Esophagus squamous epithelium (tissue), 5 donors: ENCODE data around the gene NIPA2. TPM values are rescaled to one million over a fixed set of nuclear protein-coding genes. Genes with fewer than 3 reads are reported as not detected.

Experiments used
- DNase-seq: peaks from one replicate; lab custom pipeline; 2025; lab: John Stamatoyannopoulos, UW
- H3K27ac ChIP-seq, 4 donors: fragments of 200-600 bp; sonication (generic); one replicate each; pipeline ENCODE4 v1.5.1; 2016 to 2019; ENCODE audit warnings: mild to moderate bottlenecking in 1 of 4
- H3K27me3 ChIP-seq, 4 donors: fragments of 200-600 bp; sonication (generic); 1 replicate in 3 of 4; 2 replicates in 1 of 4; pipeline versions ENCODE4 v1.5.1 to v1.6.0; 2017 to 2021; ENCODE audit warnings: antibody characterized with exemption in 1 of 4
- H3K36me3 ChIP-seq, 3 donors: fragments of 200-600 bp; sonication (generic); one replicate each; pipeline ENCODE4 v1.5.1; 2016 to 2019
- H3K4me1 ChIP-seq, 3 donors: fragments of 200-600 bp; sonication (generic); one replicate each; pipeline ENCODE4 v1.5.1; 2017 to 2019
- H3K4me3 ChIP-seq, 4 donors: fragments of 200-600 bp; sonication (generic); 1 replicate in 3 of 4; 2 replicates in 1 of 4; pipeline ENCODE4 v1.5.1; 2016 to 2019; ENCODE audit warnings: mild to moderate bottlenecking in 2 of 4, moderate library complexity in 1 of 4
- H3K9me3 ChIP-seq, 3 donors: fragments of 200-600 bp; sonication (generic); one replicate each; pipeline ENCODE4 v1.5.1; 2016 to 2019
- POLR2A ChIP-seq, 4 donors: fragments of 450-650 bp; IDR thresholded peaks; one replicate each; pipeline ENCODE4 v1.6.1; 2017; ENCODE audit warnings: antibody characterized with exemption in 4 of 4, mild to moderate bottlenecking in 4 of 4, moderate library complexity in 3 of 4
- WGBS, 2 donors: methylation state at CpG; one replicate each; pipeline ENCODE4 v1.1.5; 2018; 5-methylcytosine and 5-hydroxymethylcytosine counted together
- intact Hi-C: fragments of 100-400 bp; cut with DNase I; formaldehyde crosslinking; loops from one replicate; pipeline ENCODE4 v1.15.0; 2022
- total RNA-seq, 4 donors: library from RNA; depleted of rRNA; stranded (reverse); fragments of >200 nt; gene quantifications; one replicate each; pipeline ENCODE4 v1.1.0, GENCODE V29; 2016
- TF ChIP-seq, protein P1 (sequence below), 6 experiments: fragments of 450-650 bp in 4 of 6; fragments of 200-600 bp in 2 of 6; sonication (generic) in 2 of 6; IDR thresholded peaks; one replicate each; pipeline ENCODE4 v1.5.1; 2016 to 2019; ENCODE audit warnings: antibody characterized with exemption in 6 of 6, mild to moderate bottlenecking in 4 of 6, moderate library complexity in 4 of 6
- donor health status: DM: yes; HTN: yes; CAD: no.

The NIPA2 gene
- total RNA-seq, 4 donors from 2014 or later, result 32.3 to 68.0 (median 55.1) TPM

DNA sequence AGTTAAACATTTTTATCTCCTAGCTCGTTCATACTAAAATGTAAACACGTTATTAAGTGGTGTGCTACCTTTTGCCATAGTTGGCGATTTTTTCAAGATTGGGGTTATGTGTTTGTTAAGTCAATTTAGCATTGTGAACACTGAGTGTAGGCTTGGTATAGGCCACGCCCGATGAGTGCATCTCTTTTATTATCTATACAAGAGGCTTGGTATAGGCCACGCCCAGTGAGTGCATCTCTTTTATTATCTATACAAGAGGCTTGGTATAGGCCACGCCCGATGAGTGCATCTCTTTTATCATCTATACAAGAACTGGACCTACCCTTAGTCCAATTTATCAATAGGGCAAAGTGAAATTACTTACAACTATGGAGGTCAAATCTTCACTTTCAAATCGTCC, 70.4 kb downstream of the NIPA2 start:
- H3K36me3 ChIP-seq, result peaks cover 2 to 91% (median 44%) of the 10 kb centered on the region in 3 donors
- TF ChIP-seq POLR2A (IDR thresholded peaks at IDR 0.05), result no peak
- TF ChIP-seq, protein P1, sequence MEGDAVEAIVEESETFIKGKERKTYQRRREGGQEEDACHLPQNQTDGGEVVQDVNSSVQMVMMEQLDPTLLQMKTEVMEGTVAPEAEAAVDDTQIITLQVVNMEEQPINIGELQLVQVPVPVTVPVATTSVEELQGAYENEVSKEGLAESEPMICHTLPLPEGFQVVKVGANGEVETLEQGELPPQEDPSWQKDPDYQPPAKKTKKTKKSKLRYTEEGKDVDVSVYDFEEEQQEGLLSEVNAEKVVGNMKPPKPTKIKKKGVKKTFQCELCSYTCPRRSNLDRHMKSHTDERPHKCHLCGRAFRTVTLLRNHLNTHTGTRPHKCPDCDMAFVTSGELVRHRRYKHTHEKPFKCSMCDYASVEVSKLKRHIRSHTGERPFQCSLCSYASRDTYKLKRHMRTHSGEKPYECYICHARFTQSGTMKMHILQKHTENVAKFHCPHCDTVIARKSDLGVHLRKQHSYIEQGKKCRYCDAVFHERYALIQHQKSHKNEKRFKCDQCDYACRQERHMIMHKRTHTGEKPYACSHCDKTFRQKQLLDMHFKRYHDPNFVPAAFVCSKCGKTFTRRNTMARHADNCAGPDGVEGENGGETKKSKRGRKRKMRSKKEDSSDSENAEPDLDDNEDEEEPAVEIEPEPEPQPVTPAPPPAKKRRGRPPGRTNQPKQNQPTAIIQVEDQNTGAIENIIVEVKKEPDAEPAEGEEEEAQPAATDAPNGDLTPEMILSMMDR (IDR thresholded peaks at IDR 0.05), result no peak

GRCh38 chr15:22911306-22911705, 72.8 kb downstream of the NIPA2 start:
- H3K36me3 ChIP-seq, result peaks cover 4 to 98% (median 55%) of the 10 kb centered on the region in 3 donors

More for the DNA sequence above, 70.4 kb downstream of the NIPA2 start:
- H3K9me3 ChIP-seq, result no peaks in the 10 kb centered on the region
- no peaks in the 10 kb centered on the region for H3K4me1 ChIP-seq
- WGBS, 2 donors, result 92 to 94% methylated on average over 9 of the region's 9 CpGs
- intact Hi-C loops, result no loop called here
- no peak for DNase-seq
- H3K27ac ChIP-seq, result no peak overlapping the region
- no peaks in the 10 kb centered on the region for H3K27me3 ChIP-seq
- no peak overlapping the region for H3K4me3 ChIP-seq

DNA sequence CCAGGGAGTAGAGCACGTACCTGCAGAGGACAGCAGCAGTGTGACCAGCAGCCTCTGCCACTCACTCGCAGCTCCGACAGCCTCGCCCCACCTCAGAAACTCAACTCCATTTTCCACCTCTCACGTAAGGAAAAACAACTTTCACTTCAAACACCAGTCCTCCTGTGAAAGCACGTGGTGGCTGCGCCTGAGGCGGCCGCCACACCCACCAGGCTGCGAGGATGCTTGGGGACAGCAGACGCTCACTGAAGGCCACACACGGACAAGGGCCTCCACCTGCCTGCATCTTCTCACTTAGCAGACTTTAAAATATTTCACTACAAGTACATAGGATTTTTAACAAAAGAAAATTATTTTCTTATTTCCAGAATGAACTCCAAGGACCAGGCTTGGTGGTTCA, 73.8 kb downstream of the NIPA2 start:
- TF ChIP-seq POLR2A (IDR thresholded peaks at IDR 0.05), result no peak
- TF ChIP-seq, protein P1 (IDR thresholded peaks at IDR 0.05), result no peak
- H3K36me3 ChIP-seq, result peaks cover 8 to 98% (median 55%) of the 10 kb centered on the region in 3 donors
- intact Hi-C loops, result no loop called here
- no peak overlapping the region for H3K27ac ChIP-seq
- no peak overlapping the region for H3K4me3 ChIP-seq
- H3K4me1 ChIP-seq, result no peaks in the 10 kb centered on the region
- no peaks in the 10 kb centered on the region for H3K27me3 ChIP-seq
- WGBS, 2 donors, result 89 to 95% methylated on average over 12 of the region's 12 CpGs
- no peaks in the 10 kb centered on the region for H3K9me3 ChIP-seq
- no peak for DNase-seq

More at GRCh38 chr15:22911306-22911705, 72.8 kb downstream of the NIPA2 start:
- 79 to 86% methylated on average over 6 to 8 of the region's 8 CpGs for WGBS, 2 donors
- intact Hi-C loops, result no loop called here
- Histone ChIP-seq H3K27ac (no peak overlapping the region), H3K4me3 (no peak overlapping the region), H3K4me1 (no peaks in the 10 kb centered on the region), H3K9me3 (no peaks in the 10 kb centered on the region), H3K27me3 (no peaks in the 10 kb centered on the region)
- DNase-seq, result no peak
- no peak for TF ChIP-seq POLR2A (IDR thresholded peaks at IDR 0.05)
- TF ChIP-seq, protein P1 (IDR thresholded peaks at IDR 0.05), result no peak

DNA sequence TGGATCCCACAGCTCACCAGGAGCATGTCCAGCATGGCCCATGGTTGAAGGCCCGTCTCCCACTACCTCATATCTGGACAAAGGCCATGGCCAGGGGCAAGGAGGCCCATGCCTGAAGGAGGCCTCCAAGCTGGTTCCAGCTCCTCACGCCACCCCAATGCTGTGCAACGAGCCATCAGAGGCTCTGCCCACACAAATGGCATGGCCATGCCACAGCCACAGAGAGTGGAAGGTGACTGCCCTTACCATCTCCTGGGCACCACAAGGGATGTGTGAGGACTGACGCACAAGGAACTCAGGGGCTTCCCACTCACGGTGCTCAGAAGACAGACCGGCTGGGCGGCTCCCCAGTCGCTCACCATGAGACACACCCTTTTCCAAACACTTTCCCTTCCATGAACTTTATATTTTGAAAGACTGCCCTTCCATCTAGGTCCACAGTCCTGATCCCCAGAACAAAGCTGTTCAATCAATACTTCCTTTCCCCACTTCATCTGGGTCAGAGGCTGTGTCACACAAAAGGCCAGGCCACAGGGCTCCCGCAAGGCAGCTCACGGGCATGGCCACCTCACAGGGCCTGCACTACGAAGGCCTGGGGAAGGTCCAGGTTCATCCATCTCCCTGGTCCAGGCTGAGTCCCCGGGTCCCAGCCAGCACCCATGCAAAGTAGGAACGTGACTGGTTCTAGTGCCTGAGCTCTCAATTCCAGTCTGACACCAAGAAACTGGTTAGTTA, 75.3 kb downstream of the NIPA2 start:
- no peaks in the 10 kb centered on the region for H3K27me3 ChIP-seq
- 89 to 94% methylated on average over 12 to 13 of the region's 13 CpGs for WGBS, 2 donors
- DNase-seq, result no peak
- intact Hi-C loops, result no loop called here
- H3K36me3 ChIP-seq, result peaks cover 8 to 98% (median 52%) of the 10 kb centered on the region in 3 donors
- no peak overlapping the region for H3K4me3 ChIP-seq
- TF ChIP-seq, protein P1 (IDR thresholded peaks at IDR 0.05), result no peak
- no peak for TF ChIP-seq POLR2A (IDR thresholded peaks at IDR 0.05)
- no peaks in the 10 kb centered on the region for H3K4me1 ChIP-seq
- H3K9me3 ChIP-seq, result no peaks in the 10 kb centered on the region
- no peak overlapping the region for H3K27ac ChIP-seq

- no peak overlapping the region for H3K27ac ChIP-seq
- H3K4me3 ChIP-seq, result no peak overlapping the region
- H3K4me1 ChIP-seq, result no peaks in the 10 kb centered on the region
- no peaks in the 10 kb centered on the region for H3K27me3 ChIP-seq
- intact Hi-C loops, result no loop called here
- 96 to 97% methylated on average over 10 to 19 of the region's 25 CpGs for WGBS, 2 donors
- peaks cover 8 to 93% (median 38%) of the 10 kb centered on the region in 3 donors for H3K36me3 ChIP-seq
- H3K9me3 ChIP-seq, result no peaks in the 10 kb centered on the region
- no peak for DNase-seq
- TF ChIP-seq, protein P1 (IDR thresholded peaks at IDR 0.05), result no peak
- TF ChIP-seq POLR2A (IDR thresholded peaks at IDR 0.05), result no peak
Observed at GRCh38 chr15:22915866-22916515, 77.5 kb downstream of the NIPA2 start.
